Measurements from ENCODE around the gene TBC1D22A. TPM values are rescaled to one million over a fixed set of nuclear protein-coding genes. Genes with fewer than 3 reads are reported as not detected.

The TBC1D22A gene
- total RNA-seq, 1 donor, result 17.7 TPM

DNA sequence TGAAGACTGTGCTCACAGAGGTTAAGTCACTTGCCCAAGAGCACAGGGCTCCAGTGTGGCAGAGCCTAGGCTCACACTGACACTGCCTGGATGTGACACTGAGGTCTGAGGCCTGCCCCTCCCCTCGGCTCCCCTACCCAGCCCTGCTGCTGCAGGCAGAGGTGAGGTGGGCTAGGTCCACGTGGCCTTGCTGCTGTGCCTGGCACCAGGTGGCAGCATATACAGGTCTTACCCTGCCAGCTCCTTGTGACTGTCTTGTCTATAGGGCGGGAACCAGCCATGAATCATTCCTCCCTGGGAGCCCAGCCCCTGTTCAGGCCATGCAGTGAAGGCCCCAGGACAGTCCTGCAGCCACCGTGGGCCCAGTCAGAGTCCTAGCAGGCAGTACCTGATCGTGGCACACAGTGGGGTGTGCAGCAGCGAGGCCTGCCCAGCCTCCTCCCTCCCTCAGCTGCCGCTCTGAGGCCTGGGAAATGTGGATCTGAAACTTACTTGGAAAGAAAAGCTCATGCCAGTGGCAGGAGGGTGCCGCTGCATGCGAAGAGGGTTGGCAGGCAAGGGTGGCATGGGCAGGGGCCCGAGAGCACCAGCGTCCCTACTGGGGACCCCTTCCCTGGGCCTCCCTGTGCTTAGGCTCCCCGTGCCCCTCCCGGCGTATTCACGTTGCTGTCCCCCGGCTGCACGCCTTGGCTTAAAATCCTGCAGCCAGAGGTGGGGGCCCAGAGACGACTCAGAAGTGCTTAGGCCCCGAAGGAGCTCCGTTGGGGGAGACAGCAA, 23.2 kb upstream of the TBC1D22A start:
- Histone ChIP-seq H3K27ac (ENCODE audit: low read depth, low read length) (no peak overlapping the region), H3K27me3 (ENCODE audit: insufficient read depth, low read length) (no peaks in the 10 kb centered on the region), H4K20me1 (ENCODE audit: insufficient read depth, low read length) (peaks cover 18% of the 10 kb centered on the region), H3K36me3 (ENCODE audit: insufficient read depth, low read length) (no peaks in the 10 kb centered on the region), H3K4me3 (ENCODE audit: insufficient read depth, low read length) (peak overlapping the region; percentile 78), H3K4me2 (ENCODE audit: insufficient read depth, low read length) (peak overlapping the region; percentile 77), H3K9me3 (ENCODE audit: low read depth, low read length) (no peaks in the 10 kb centered on the region), H2AFZ (ENCODE audit: low read length) (peak overlapping the region; percentile 28), H3K79me2 (ENCODE audit: insufficient read depth, low read length) (peaks cover 50% of the 10 kb centered on the region), H3K4me1 (ENCODE audit: insufficient read depth, low read length) (peaks cover 27% of the 10 kb centered on the region)
- TF ChIP-seq, protein P1, sequence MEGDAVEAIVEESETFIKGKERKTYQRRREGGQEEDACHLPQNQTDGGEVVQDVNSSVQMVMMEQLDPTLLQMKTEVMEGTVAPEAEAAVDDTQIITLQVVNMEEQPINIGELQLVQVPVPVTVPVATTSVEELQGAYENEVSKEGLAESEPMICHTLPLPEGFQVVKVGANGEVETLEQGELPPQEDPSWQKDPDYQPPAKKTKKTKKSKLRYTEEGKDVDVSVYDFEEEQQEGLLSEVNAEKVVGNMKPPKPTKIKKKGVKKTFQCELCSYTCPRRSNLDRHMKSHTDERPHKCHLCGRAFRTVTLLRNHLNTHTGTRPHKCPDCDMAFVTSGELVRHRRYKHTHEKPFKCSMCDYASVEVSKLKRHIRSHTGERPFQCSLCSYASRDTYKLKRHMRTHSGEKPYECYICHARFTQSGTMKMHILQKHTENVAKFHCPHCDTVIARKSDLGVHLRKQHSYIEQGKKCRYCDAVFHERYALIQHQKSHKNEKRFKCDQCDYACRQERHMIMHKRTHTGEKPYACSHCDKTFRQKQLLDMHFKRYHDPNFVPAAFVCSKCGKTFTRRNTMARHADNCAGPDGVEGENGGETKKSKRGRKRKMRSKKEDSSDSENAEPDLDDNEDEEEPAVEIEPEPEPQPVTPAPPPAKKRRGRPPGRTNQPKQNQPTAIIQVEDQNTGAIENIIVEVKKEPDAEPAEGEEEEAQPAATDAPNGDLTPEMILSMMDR (IDR thresholded peaks at IDR 0.05; ENCODE audit: extremely low read depth, low read depth, low read length), result peak; percentile 28
- peak; percentile 97 for DNase-seq (ENCODE audit: insufficient read length, low spot score, missing footprints)

- no peaks in the 10 kb centered on the region for H3K9me3 ChIP-seq (ENCODE audit: low read depth, low read length)
- H2AFZ ChIP-seq (ENCODE audit: low read length), result no peak overlapping the region
- H3K36me3 ChIP-seq (ENCODE audit: insufficient read depth, low read length), result no peaks in the 10 kb centered on the region
- peaks cover 6% of the 10 kb centered on the region for H4K20me1 ChIP-seq (ENCODE audit: insufficient read depth, low read length)
- no peak overlapping the region for H3K4me3 ChIP-seq (ENCODE audit: insufficient read depth, low read length)
- H3K4me1 ChIP-seq (ENCODE audit: insufficient read depth, low read length), result peaks cover 18% of the 10 kb centered on the region
- H3K27ac ChIP-seq (ENCODE audit: low read depth, low read length), result no peak overlapping the region
- TF ChIP-seq, protein P1 (IDR thresholded peaks at IDR 0.05; ENCODE audit: extremely low read depth, low read depth, low read length), result no peak
- no peaks in the 10 kb centered on the region for H3K27me3 ChIP-seq (ENCODE audit: insufficient read depth, low read length)
- H3K4me2 ChIP-seq (ENCODE audit: insufficient read depth, low read length), result no peak overlapping the region
- DNase-seq (ENCODE audit: insufficient read length, low spot score, missing footprints), result peak; percentile 49
- H3K79me2 ChIP-seq (ENCODE audit: insufficient read depth, low read length), result peaks cover 31% of the 10 kb centered on the region
Observed at GRCh38 chr22:46740910-46741780, 21.3 kb upstream of the TBC1D22A start.

DNA sequence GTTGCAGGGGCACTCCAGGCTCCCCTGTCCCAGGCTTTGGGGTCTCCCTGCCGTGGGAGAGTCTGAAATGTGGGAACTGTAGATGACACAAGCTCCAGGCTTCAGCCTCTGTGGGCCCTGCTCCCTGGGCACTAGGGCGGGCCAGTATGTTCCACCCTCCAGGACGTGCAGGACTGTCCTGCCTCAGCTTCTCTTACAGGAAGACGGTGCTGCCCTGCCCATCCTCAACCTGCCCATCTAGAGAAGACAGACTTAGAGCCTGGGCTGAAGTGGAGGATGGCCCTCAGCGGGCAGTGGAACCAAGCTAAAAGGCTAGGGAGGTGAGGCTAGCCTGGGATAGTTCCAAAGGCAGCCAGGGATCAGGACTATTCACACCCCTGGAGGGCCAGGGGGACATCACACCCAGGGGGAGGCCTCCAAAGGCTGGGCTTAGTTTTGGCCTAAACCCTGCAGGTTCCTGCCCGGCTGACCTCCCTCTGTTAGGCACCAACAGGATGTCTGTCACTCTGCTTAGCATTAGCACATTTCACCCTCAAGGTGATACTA, 20.4 kb upstream of the TBC1D22A start:
- no peaks in the 10 kb centered on the region for H3K9me3 ChIP-seq (ENCODE audit: low read depth, low read length)
- H3K4me3 ChIP-seq (ENCODE audit: insufficient read depth, low read length), result no peak overlapping the region
- peaks cover 22% of the 10 kb centered on the region for H3K79me2 ChIP-seq (ENCODE audit: insufficient read depth, low read length)
- H4K20me1 ChIP-seq (ENCODE audit: insufficient read depth, low read length), result no peaks in the 10 kb centered on the region
- TF ChIP-seq, protein P1 (IDR thresholded peaks at IDR 0.05; ENCODE audit: extremely low read depth, low read depth, low read length), result no peak
- H3K36me3 ChIP-seq (ENCODE audit: insufficient read depth, low read length), result no peaks in the 10 kb centered on the region
- H3K4me1 ChIP-seq (ENCODE audit: insufficient read depth, low read length), result peaks cover 13% of the 10 kb centered on the region
- no peak overlapping the region for H3K27ac ChIP-seq (ENCODE audit: low read depth, low read length)
- H3K27me3 ChIP-seq (ENCODE audit: insufficient read depth, low read length), result no peaks in the 10 kb centered on the region
- H2AFZ ChIP-seq (ENCODE audit: low read length), result no peak overlapping the region
- no peak overlapping the region for H3K4me2 ChIP-seq (ENCODE audit: insufficient read depth, low read length)
- peak; percentile 80 for DNase-seq (ENCODE audit: insufficient read length, low spot score, missing footprints)

Measured in osteoblast (primary cell).